ENCODE results near the gene MCAM.

The MCAM gene

DNA sequence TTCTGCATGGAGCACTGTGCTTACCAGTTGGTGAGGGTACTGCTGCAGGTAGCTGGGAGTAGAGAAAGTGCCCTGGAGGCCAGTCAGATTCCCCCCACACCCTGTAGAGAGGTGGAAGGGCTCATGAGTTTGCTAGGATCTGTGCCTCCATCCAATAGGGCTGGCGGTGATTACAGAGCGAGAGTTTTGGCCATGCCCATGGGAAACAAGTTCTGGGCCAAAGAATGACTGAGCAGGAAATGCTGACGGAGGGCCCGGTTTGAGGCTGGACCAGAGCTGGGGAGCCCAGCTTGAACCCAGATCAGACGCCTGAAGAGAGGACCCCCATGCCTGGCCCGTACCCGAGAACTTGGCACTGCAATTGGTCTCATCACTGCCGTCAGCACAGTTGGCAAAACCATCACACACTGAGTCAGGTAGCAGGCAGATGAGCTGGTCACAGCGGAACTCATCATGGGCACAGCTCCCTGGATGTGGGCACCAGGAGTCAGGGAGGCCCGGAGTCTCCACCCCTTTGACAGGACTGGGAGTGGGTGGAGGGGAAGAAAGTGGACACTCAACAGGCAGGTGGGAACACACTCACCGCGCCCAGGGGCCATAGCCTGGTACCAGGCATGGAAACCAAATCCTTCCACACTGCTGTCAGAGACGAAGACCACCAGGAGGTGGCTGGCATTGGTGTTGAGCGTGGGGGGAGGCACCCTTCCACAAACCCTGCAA is 27.5 kb upstream of the MCAM start:
- TF ChIP-seq TCF12 (IDR thresholded peaks at IDR 0.05; ENCODE audit: low read depth) (no peak), YY1 (IDR thresholded peaks at IDR 0.05; ENCODE audit: low read depth) (no peak), CREB1 (IDR thresholded peaks at IDR 0.05; ENCODE audit: low read depth) (no peak), TAF1 (IDR thresholded peaks at IDR 0.05; ENCODE audit: low read depth) (no peak)
- TF ChIP-seq, protein P1, sequence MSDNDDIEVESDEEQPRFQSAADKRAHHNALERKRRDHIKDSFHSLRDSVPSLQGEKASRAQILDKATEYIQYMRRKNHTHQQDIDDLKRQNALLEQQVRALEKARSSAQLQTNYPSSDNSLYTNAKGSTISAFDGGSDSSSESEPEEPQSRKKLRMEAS (IDR thresholded peaks at IDR 0.05) = no peak

DNA sequence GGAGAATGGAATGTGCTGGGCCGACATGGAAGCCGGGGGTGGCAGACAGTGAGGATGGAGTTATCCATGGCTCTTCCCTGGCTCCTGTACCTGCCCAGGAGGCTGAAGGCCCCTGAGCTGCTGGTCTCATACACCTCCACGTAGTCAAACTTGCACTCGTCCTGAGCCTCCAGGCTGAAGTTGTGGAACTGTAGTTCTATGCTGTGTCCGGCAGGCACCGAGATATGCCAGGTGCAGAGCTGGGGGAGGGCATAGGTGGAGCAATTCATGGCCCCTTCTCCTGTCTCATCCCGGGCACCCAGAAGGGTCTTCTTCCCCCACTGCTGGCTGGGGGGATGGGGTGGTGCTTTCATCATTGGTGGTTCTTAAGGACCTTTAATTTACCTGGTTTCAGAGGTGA is 26.8 kb upstream of the MCAM start:
- TF ChIP-seq, protein P2, sequence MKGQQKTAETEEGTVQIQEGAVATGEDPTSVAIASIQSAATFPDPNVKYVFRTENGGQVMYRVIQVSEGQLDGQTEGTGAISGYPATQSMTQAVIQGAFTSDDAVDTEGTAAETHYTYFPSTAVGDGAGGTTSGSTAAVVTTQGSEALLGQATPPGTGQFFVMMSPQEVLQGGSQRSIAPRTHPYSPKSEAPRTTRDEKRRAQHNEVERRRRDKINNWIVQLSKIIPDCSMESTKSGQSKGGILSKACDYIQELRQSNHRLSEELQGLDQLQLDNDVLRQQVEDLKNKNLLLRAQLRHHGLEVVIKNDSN (IDR thresholded peaks at IDR 0.05) = no peak
- TF ChIP-seq ZBTB7A (IDR thresholded peaks at IDR 0.05; ENCODE audit: low read depth) (no peak), FOXM1 (IDR thresholded peaks at IDR 0.05; ENCODE audit: borderline replicate concordance, low read depth) (no peak)

DNA sequence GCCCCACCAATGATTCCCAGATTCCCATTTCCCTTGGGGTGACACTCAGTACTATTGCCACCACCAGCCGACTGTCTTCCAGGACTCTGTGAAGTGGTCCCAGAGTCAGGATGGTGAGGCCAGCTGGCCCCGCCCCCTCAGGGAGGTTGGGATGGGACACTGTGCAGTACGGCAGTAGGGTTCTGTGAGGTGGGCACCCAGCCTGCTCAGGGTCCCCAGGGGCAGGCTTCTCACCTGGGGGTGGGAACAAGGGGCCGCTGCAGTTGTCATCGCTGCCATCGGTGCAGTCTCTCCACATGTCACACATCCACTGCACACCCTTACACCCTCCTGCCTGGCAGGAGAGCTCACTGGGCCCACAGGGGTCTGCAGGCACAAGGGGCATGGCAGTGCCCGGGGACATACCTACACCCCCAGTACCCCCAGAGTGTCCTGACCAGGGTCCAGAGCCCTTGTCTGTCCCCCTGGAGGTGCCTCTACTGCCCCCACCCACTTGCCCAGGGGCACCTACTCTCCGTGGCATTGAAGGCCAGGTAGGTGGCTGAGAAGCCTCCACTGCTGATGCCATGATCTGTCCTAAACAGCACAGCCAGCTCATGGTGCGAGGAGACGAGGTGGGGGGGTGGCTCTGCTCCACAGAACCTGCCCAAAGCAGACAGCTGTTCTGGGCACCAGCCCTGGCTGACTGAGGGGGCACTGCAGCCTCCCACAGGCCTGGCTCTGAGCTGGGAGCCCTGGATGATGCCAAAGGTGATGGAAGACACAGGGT is 25.6 kb upstream of the MCAM start:
- TF ChIP-seq EGR1 (IDR thresholded peaks at IDR 0.05) (no peak), TCF12 (IDR thresholded peaks at IDR 0.05; ENCODE audit: low read depth) (no peak), YY1 (IDR thresholded peaks at IDR 0.05; ENCODE audit: low read depth) (no peak), TAF1 (IDR thresholded peaks at IDR 0.05; ENCODE audit: low read depth) (no peak), NFIC (IDR thresholded peaks at IDR 0.05) (no peak), FOXM1 (IDR thresholded peaks at IDR 0.05; ENCODE audit: borderline replicate concordance, low read depth) (no peak), RAD21 (IDR thresholded peaks at IDR 0.05; ENCODE audit: low read depth) (no peak), CEBPB (IDR thresholded peaks at IDR 0.05) (no peak), CREB1 (IDR thresholded peaks at IDR 0.05; ENCODE audit: low read depth) (no peak), EP300 (IDR thresholded peaks at IDR 0.05; ENCODE audit: borderline replicate concordance) (no peak), ZBTB7A (IDR thresholded peaks at IDR 0.05; ENCODE audit: low read depth) (no peak), TEAD4 (IDR thresholded peaks at IDR 0.05) (no peak)
- TF ChIP-seq, protein P2 (IDR thresholded peaks at IDR 0.05) = no peak

DNA sequence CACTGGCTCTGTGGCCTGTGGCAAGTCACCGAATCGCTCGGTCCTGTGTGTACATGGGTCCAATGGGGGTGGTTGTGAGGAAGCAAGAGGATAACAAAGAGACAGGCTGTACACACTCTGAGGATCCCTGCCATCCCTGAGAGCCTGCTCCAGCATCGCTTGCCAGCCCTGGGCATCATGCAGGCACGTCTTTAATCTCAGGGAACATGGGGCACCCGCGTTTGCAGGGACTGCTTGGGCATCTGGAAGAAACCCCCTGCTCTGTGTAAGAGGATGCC is 25.0 kb upstream of the MCAM start:
- TF ChIP-seq TCF12 (IDR thresholded peaks at IDR 0.05; ENCODE audit: low read depth) (no peak), FOXM1 (IDR thresholded peaks at IDR 0.05; ENCODE audit: borderline replicate concordance, low read depth) (no peak), YY1 (IDR thresholded peaks at IDR 0.05; ENCODE audit: low read depth) (no peak), RAD21 (IDR thresholded peaks at IDR 0.05; ENCODE audit: low read depth) (no peak), ZBTB7A (IDR thresholded peaks at IDR 0.05; ENCODE audit: low read depth) (no peak), NFIC (IDR thresholded peaks at IDR 0.05) (no peak), EGR1 (IDR thresholded peaks at IDR 0.05) (no peak), CREB1 (IDR thresholded peaks at IDR 0.05; ENCODE audit: low read depth) (no peak), TAF1 (IDR thresholded peaks at IDR 0.05; ENCODE audit: low read depth) (no peak), EP300 (IDR thresholded peaks at IDR 0.05; ENCODE audit: borderline replicate concordance) (no peak), TEAD4 (IDR thresholded peaks at IDR 0.05) (no peak), CEBPB (IDR thresholded peaks at IDR 0.05) (no peak)
- TF ChIP-seq, protein P3, sequence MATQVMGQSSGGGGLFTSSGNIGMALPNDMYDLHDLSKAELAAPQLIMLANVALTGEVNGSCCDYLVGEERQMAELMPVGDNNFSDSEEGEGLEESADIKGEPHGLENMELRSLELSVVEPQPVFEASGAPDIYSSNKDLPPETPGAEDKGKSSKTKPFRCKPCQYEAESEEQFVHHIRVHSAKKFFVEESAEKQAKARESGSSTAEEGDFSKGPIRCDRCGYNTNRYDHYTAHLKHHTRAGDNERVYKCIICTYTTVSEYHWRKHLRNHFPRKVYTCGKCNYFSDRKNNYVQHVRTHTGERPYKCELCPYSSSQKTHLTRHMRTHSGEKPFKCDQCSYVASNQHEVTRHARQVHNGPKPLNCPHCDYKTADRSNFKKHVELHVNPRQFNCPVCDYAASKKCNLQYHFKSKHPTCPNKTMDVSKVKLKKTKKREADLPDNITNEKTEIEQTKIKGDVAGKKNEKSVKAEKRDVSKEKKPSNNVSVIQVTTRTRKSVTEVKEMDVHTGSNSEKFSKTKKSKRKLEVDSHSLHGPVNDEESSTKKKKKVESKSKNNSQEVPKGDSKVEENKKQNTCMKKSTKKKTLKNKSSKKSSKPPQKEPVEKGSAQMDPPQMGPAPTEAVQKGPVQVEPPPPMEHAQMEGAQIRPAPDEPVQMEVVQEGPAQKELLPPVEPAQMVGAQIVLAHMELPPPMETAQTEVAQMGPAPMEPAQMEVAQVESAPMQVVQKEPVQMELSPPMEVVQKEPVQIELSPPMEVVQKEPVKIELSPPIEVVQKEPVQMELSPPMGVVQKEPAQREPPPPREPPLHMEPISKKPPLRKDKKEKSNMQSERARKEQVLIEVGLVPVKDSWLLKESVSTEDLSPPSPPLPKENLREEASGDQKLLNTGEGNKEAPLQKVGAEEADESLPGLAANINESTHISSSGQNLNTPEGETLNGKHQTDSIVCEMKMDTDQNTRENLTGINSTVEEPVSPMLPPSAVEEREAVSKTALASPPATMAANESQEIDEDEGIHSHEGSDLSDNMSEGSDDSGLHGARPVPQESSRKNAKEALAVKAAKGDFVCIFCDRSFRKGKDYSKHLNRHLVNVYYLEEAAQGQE (IDR thresholded peaks at IDR 0.05; ENCODE audit: low read depth) = no peak
- TF ChIP-seq, protein P2 (IDR thresholded peaks at IDR 0.05) = no peak
- TF ChIP-seq, protein P1 (IDR thresholded peaks at IDR 0.05) = no peak

DNA sequence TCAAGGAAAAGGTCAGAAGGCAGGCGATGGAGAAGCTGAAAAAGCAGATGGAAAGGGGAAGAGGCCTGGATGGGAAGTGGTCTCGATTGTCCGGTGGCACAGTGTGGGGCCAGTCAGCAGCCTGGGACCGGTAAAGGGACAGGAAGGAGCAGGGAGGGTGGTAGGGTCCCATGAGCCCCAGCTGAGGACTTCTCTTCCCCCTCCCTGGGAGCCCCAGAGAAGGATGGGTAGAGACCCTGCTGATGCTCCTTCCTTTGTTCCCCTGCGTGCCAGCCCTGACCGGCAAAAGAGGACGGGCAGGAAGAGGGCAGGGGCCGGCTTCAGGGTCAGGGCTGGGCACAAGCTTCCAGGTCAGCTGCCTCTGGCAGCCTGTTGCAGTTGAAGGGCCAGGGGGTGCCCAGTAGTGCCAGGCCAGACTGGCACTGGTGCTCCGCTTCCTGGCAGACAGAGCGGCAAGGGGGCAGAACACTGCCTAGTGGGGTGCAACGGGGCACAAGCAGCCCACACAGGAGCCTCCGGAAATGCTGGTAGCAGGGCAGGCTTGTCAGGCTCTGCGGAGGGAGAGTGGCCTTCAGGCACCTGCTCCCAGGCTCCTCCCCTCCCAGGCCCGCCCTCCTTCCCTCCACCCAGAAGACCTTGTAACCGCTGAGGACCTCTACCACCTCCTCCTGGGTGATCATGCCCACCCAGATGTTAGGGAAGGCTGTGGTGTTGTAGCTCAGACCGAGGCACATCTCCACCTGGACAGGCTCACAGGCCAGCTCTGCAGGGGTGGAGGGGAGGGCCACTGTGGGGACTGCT is 24.5 kb upstream of the MCAM start:
- TF ChIP-seq FOXM1 (IDR thresholded peaks at IDR 0.05; ENCODE audit: borderline replicate concordance, low read depth) = no peak
- no peak for TF ChIP-seq TCF12 (IDR thresholded peaks at IDR 0.05; ENCODE audit: low read depth)
- no peak for TF ChIP-seq EP300 (IDR thresholded peaks at IDR 0.05; ENCODE audit: borderline replicate concordance)
- TF ChIP-seq, protein P1 (IDR thresholded peaks at IDR 0.05) = no peak
- TF ChIP-seq ZBTB7A (IDR thresholded peaks at IDR 0.05; ENCODE audit: low read depth) = no peak
- no peak for TF ChIP-seq YY1 (IDR thresholded peaks at IDR 0.05; ENCODE audit: low read depth)
- no peak for TF ChIP-seq EGR1 (IDR thresholded peaks at IDR 0.05)
- TF ChIP-seq TEAD4 (IDR thresholded peaks at IDR 0.05) = no peak
- TF ChIP-seq, protein P3 (IDR thresholded peaks at IDR 0.05; ENCODE audit: low read depth) = no peak
- no peak for TF ChIP-seq CREB1 (IDR thresholded peaks at IDR 0.05; ENCODE audit: low read depth)
- TF ChIP-seq TAF1 (IDR thresholded peaks at IDR 0.05; ENCODE audit: low read depth) = no peak
- TF ChIP-seq, protein P2 (IDR thresholded peaks at IDR 0.05) = no peak
- no peak for TF ChIP-seq CEBPB (IDR thresholded peaks at IDR 0.05)
- TF ChIP-seq RAD21 (IDR thresholded peaks at IDR 0.05; ENCODE audit: low read depth) = no peak
- no peak for TF ChIP-seq NFIC (IDR thresholded peaks at IDR 0.05)
